ENCODE results near the gene GPR156.

GRCh38 chr3:120300971-120301370, 15.9 kb upstream of the GPR156 start:
- TF ChIP-seq POLR2A (IDR thresholded peaks at IDR 0.05) = no peak
- TF ChIP-seq POLR2AphosphoS5 (IDR thresholded peaks at IDR 0.05) = no peak
- no peak for TF ChIP-seq CTCF (IDR thresholded peaks at IDR 0.05)
